SKM-1 (cell line): Measurements from ENCODE around the gene AMDHD2.

Experiments used
- DNase-seq: peaks from one replicate; lab custom pipeline; 2025; ENCODE audit not compliant: unreplicated experiment; lab: John Stamatoyannopoulos, UW

The AMDHD2 gene

GRCh38 chr16:2498531-2499253 lies 21.5 kb upstream of the AMDHD2 start:
- no peak for DNase-seq

GRCh38 chr16:2499454-2499853 lies 20.7 kb upstream of the AMDHD2 start:
- no peak for DNase-seq

GRCh38 chr16:2499890-2500429 lies 20.2 kb upstream of the AMDHD2 start:
- DNase-seq, result no peak

DNA sequence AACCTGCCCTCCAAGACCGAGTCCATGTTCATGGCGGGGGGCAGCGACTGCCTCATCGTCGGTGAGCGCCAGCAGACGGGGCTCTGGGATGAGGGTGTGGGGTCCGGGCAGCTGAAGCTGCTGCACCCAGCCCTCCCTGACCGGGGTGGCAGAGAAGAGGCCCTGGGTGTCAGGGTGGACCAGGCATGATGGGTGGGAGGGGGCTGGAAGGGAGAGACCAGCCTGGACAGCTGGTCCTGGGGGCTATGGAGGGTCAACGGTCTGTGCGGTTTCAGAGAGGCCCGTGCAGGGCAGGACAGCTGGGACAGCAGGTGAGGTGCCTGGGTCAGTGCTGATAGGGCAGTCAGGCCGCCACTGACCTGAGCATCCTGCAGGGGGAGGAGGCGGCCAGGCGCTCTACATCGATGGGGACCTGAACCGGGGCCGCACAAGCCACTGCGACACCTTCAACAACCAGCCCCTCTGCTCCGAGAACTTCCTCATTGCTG lies 19.7 kb upstream of the AMDHD2 start:
- DNase-seq, result no peak

DNA sequence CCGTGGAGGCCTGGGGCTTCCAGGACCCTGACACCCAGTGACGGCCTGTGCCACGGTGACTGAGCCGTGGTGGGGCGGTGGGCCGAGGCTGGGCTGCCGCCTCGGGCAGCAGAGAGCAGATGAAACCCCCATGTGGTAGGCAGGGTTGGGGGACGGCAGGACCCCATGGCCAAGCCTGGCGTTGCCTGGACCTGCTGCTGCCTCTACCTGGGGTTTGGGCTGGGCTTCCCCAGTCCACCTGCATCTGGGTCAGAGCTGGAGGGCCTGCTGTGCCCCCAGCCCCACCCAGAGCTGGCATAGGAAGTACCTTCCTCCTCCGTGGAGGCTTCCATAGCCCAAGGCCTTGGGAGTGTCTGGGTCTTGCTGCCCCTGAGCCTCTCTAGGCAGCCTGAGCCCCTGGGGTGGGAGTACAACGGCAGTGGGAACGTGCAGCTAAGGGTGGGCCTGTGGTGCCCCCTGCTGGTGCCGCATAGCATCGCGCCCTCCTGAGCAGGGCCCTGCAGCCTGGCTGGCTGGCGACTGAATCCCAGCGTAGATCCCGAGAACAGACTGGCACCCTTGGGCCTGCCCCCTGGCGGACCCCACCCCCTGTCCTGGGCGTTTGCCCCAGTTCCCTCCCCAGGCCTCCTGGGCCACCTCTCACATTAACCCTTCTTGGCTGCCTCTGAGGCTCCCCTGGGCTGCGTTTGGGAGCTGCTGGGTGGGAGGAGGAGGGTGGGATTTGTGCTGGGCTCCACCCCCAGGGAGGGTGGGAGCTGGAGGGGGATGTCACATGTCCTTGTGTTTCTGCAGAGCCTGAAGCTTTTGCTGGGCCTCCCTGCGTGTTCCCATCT lies 19.0 kb upstream of the AMDHD2 start:
- no peak for DNase-seq

GRCh38 chr16:2501946-2502895 lies 17.9 kb upstream of the AMDHD2 start:
- DNase-seq, result no peak

DNA sequence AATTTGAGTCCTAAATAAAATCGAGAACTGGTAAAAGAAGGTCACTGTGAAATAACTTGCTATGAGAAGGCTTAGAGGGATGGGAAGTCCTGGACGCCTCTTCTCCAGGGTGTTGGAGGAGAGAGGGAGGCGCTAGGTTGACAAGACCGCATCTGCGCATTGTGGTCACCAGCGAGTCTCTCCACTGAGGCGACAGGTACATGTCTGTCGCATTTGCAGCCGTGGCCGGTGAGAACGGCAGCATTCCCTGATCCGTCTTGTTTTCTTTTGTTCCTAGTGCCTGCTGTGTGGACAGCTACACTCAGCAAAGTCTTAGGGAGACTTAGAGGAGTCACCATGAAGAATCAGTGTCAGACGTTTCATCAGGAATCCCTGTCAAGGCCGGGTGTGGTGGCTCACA lies 14.5 kb upstream of the AMDHD2 start:
- no peak for DNase-seq

DNA sequence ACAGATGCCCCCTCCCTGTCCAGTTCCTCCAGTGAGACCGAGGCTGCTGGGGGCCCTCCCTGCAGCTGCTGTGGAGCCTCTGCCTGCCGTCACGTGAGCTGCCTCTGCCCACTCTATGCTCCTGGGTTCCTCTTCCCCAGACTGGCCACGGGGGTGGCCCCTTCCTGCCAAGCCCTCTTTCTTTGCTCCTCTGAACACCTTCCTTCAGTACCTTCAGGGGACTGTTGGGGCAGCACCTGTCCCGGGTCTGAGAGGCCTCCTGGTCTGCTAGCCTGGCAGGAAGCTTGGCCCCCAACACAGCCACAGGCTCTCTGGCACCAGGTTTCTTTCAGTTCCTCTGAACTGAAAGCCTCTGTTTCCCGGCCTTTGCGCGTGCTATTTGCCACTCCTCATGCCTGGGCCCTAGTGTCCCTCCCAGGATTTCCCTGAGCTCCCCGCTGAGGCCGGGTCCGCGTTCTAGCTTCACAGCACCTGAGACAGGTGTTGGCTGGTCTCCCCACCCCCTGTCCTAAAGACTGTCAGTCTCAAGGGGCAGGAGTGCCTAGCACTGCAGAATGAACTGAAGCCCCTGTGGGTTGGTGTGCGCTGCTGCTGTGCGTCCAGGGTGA lies 13.0 kb upstream of the AMDHD2 start:
- DNase-seq, result peak; percentile 22

DNA sequence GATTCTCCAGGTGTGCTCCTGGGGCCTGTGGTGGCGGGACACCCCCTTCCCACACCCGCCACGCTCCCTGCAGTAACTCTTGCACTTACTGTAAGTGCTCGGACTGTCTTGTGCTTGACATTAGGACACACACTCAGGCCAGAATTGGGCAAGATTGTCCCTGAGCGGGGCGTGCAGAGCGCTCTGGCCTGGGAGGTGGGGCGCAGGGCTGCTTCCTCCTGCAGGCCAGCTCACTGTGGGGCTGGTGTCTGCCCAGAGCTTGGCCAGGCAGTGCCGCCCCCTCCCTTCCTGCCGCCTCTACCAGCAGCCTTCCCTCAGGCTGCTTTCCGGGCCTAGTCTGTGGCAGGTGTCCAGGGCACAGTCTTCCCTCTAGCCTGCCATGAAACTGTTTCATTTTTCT lies 12.5 kb upstream of the AMDHD2 start:
- DNase-seq, result peak; percentile 45

- no peak for DNase-seq
Observed at GRCh38 chr16:2508722-2509400, 11.3 kb upstream of the AMDHD2 start.

DNA sequence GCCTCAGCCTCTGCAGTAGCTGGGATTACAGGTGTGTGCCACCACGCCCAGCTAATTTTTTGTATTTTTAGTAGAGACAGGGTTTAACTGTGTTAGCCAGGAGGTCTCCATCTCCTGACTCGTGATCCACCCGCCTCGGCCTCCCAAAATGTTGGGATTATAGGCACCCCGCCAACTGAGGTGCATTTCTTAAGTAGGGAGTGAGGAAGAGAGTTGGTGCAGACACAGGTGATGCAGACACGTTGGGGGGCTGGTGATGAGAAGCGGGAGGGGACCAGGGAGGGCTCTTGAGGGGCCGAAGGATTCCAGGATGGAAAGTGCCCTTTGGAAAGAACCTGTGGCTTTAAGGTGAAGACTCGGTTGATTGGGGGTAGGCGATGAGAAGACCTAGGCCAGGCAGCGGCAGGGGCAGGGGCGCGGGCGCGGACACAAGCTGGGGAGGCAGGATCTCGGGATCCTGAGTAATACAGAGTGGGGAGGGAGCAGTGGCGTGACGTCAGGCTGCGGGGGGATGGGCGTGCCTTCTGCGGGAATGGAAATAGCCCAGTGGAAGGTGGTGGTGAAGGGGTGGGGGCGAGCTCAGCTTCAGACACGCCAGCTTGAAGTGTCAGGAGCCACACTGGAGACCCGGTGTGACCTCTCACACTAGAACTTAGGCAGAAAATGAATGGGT lies 8.9 kb upstream of the AMDHD2 start:
- DNase-seq, result no peak

DNA sequence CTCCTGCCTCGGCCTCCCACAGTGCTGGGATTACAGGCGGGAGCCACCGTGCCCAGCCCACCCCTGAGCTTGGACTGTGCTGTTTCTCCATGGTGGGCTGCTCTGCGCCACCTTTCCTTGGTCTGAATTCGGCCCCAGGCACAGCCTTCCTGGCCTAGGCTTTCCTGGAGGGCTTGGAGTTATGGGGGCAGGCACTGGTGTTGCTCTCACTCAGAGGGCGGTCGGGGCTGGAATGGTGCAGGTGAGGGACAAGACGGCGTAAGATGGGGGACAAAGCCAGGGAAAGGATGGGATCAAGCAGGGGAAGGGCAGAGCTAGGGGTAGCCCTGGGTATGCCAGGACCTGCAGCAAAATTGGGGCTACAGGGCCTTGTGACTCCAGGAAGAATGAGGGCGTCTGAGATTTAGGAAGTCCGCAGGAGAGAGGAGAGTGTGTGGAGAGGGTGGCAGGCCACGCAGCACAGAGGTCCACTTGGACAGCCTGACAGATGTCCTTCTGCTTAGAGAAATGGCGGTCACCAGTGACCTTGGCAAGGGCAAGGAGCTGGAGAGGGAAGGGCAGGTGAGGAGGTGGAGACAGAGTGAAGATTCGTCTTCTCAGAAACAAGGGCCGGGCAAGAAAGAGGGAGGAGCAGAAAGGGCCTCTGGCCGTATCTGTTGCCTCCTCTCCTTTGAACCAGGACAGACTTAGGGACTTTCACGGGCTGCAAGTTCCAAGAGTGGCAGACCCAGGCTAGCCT lies 8.0 kb upstream of the AMDHD2 start:
- DNase-seq, result no peak

- DNase-seq, result no peak
Observed at GRCh38 chr16:2512735-2513404, 7.3 kb upstream of the AMDHD2 start.

DNA sequence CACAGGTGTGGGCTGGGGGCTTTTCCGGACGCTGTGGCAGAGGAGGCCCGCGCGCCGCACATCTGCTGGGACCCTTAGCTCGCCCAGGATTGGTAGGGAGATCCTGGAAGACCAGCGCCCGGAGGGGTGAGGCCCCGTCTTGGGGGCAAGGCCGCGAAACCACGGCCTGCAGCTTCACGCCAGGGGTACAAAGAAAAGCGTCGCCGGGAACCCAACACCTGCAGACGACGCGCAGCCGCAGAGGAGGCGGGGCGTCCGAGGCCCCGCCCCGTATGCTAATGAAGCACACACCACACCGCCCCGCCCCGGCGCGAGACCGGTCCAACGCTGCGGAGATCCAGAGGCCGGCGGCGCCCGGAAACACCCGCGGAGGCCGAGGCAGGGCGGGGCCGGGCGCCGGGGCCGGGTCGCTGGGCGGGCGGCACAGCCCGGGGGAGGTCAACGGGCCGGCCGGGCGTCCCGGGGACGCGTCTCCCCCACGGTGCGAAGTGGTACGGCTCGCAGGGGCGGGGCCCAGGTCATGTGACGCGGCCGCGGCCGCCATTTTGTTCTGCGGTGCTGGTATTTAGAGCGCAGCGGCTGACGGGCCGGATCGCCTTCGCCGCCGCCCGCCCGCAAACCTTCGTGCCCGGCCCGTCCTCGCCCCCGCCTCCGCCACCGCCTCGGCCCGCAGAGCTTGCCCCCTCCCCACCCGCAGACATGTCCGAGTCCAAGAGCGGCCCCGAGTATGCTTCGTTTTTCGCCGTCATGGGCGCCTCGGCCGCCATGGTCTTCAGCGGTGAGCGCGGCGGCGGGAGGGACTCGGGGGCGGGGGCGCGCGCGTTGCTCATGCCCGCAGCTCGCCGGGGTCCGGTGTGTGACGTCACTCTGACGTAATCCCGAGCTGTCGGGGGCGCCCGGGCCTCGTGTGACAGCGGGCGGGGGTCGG lies 6.5 kb upstream of the AMDHD2 start, which contains the start of gene ATP6V0C:
TSS of gene ATP6V0C (plus strand) at position 548 of the 928 bp plus-strand sequence. CDS start at position 700, 152 bp downstream.
- peak; percentile 85 for DNase-seq

- DNase-seq, result no peak
Observed at GRCh38 chr16:2514333-2515179, 5.6 kb upstream of the AMDHD2 start.
